Measurements from ENCODE around the gene GXYLT2. TPM values are rescaled to one million over a fixed set of nuclear protein-coding genes. Genes with fewer than 3 reads are reported as not detected.
A peak's percentile ranks its signal among the peaks of the same experiment; 100 is the strongest.

Gene GXYLT2
- total and polyA plus RNA-seq, 2 of the 13 experiments (the other 11 are each of a cell fraction or from before 2014, with no cell fraction given): 4.3 to 6.9 TPM

DNA sequence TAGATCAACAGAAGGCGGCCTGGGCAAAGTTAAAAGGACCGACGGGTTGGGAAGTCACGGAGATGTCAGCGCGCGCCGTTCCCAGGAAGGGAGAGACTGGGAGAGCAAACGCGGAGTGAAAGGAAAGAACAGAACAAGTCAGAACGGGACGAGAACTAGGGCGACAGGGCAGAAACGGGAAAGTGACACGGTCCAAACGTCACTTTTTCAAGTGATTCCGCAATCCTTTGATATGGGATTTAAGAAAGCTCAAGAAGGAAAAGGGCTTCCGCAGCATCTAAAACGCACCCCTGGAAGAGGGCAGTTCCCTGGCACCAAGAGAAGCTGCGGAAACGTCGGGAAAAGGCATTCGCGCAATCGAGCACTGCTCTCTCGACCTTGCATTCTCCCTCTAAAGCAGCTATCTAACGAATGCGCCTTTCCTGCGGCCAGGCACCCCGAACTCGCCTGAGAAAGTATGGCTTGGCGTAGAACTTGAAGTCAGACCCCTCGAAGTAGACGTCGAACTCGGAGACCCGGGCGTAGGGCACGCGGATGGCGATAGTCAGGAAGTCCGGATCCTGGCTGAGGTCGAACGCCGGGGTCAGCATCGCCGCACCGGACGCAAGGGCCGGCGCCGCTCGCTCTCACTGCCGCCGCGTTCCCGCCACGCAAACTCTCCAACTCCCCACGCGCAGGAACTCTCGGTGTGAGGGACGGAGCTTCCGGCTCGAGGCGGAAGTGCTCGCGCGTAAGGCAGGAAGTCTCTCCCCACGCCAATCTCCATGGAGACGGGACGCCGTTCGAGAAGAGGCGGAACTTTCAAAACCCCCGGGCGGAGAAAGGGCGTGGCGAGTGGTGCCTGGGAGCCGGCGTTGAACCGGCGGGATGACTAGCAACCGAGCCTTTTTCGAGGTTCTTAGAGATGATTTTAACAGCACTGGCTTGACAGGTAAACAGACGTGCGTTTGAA, 39.8 kb upstream of the GXYLT2 start, which contains the start of gene SHQ1 (continued):
- TF ChIP-seq EED (CRISPR knock-in tag; IDR thresholded peaks at IDR 0.05) (peak; percentile 67; the same call in 1 of the 2 replicates), FOXK2 (IDR thresholded peaks at IDR 0.05) (no peak), ZC3H4 (CRISPR knock-in tag; IDR thresholded peaks at IDR 0.05; ENCODE audit: borderline replicate concordance) (no peak), KMT2B (CRISPR knock-in tag; IDR thresholded peaks at IDR 0.05) (peak; percentile 98), AHR (CRISPR knock-in tag; IDR thresholded peaks at IDR 0.05) (peak; percentile 73; the same call in 1 of the 2 replicates), NFE2L2 (IDR thresholded peaks at IDR 0.05; ENCODE audit: low read length) (no peak), ZNF549 (CRISPR knock-in tag; IDR thresholded peaks at IDR 0.05) (no peak), ARNTL (CRISPR knock-in tag; IDR thresholded peaks at IDR 0.05) (peak; percentile 53; the same call in 1 of the 2 replicates), ZNF143 (CRISPR knock-in tag; IDR thresholded peaks at IDR 0.05) (0 out of 2 replicates have a peak, but pooled peaks have one; percentile 43), MBNL3 (CRISPR knock-in tag; conservative IDR thresholded peaks at IDR 0.05) (no peak), RBM22 (optimal IDR thresholded peaks at IDR 0.05; ENCODE audit: low read length) (peak; percentile 75), NONO (IDR thresholded peaks at IDR 0.05) (no peak), NONO (CRISPR knock-in tag; conservative IDR thresholded peaks at IDR 0.05) (peak; percentile 81), TBX2 (CRISPR knock-in tag; IDR thresholded peaks at IDR 0.05; ENCODE audit: borderline replicate concordance) (peak; percentile 88)
- TF ChIP-seq, protein P1, sequence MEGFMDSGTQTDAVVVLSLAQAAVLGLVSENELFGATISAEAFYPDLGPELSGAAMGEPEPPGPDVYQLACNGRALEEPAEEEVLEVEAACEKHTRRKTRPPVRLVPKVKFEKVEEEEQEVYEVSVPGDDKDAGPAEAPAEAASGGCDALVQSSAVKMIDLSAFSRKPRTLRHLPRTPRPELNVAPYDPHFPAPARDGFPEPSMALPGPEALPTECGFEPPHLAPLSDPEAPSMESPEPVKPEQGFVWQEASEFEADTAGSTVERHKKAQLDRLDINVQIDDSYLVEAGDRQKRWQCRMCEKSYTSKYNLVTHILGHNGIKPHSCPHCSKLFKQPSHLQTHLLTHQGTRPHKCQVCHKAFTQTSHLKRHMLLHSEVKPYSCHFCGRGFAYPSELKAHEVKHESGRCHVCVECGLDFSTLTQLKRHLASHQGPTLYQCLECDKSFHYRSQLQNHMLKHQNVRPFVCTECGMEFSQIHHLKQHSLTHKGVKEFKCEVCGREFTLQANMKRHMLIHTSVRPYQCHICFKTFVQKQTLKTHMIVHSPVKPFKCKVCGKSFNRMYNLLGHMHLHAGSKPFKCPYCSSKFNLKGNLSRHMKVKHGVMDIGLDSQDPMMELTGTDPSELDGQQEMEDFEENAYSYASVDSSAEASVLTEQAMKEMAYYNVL (CRISPR knock-in tag; IDR thresholded peaks at IDR 0.05; ENCODE audit: borderline replicate concordance): 0 out of 2 replicates have a peak, but pooled peaks have one; percentile 9
- TF ChIP-seq, protein P2, sequence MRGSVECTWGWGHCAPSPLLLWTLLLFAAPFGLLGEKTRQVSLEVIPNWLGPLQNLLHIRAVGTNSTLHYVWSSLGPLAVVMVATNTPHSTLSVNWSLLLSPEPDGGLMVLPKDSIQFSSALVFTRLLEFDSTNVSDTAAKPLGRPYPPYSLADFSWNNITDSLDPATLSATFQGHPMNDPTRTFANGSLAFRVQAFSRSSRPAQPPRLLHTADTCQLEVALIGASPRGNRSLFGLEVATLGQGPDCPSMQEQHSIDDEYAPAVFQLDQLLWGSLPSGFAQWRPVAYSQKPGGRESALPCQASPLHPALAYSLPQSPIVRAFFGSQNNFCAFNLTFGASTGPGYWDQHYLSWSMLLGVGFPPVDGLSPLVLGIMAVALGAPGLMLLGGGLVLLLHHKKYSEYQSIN (CRISPR knock-in tag; IDR thresholded peaks at IDR 0.05; ENCODE audit: borderline replicate concordance): no peak
- TF ChIP-seq, protein P3, sequence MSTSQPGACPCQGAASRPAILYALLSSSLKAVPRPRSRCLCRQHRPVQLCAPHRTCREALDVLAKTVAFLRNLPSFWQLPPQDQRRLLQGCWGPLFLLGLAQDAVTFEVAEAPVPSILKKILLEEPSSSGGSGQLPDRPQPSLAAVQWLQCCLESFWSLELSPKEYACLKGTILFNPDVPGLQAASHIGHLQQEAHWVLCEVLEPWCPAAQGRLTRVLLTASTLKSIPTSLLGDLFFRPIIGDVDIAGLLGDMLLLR (CRISPR knock-in tag; IDR thresholded peaks at IDR 0.05): no peak
- TF ChIP-seq, protein P4, sequence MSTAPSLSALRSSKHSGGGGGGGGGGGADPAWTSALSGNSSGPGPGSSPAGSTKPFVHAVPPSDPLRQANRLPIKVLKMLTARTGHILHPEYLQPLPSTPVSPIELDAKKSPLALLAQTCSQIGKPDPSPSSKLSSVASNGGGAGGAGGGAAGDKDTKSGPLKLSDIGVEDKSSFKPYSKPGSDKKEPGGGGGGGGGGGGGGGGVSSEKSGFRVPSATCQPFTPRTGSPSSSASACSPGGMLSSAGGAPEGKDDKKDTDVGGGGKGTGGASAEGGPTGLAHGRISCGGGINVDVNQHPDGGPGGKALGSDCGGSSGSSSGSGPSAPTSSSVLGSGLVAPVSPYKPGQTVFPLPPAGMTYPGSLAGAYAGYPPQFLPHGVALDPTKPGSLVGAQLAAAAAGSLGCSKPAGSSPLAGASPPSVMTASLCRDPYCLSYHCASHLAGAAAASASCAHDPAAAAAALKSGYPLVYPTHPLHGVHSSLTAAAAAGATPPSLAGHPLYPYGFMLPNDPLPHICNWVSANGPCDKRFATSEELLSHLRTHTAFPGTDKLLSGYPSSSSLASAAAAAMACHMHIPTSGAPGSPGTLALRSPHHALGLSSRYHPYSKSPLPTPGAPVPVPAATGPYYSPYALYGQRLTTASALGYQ (CRISPR knock-in tag; IDR thresholded peaks at IDR 0.05): 0 out of 2 replicates have a peak, but pooled peaks have one; percentile 42
- TF ChIP-seq, protein P5, sequence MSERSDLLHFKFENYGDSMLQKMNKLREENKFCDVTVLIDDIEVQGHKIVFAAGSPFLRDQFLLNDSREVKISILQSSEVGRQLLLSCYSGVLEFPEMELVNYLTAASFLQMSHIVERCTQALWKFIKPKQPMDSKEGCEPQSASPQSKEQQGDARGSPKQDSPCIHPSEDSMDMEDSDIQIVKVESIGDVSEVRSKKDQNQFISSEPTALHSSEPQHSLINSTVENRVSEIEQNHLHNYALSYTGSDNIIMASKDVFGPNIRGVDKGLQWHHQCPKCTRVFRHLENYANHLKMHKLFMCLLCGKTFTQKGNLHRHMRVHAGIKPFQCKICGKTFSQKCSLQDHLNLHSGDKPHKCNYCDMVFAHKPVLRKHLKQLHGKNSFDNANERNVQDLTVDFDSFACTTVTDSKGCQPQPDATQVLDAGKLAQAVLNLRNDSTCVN (CRISPR knock-in tag; IDR thresholded peaks at IDR 0.05; ENCODE audit: borderline replicate concordance): peak; percentile 52; the same call in 1 of the 2 replicates
- TF ChIP-seq, protein P6, sequence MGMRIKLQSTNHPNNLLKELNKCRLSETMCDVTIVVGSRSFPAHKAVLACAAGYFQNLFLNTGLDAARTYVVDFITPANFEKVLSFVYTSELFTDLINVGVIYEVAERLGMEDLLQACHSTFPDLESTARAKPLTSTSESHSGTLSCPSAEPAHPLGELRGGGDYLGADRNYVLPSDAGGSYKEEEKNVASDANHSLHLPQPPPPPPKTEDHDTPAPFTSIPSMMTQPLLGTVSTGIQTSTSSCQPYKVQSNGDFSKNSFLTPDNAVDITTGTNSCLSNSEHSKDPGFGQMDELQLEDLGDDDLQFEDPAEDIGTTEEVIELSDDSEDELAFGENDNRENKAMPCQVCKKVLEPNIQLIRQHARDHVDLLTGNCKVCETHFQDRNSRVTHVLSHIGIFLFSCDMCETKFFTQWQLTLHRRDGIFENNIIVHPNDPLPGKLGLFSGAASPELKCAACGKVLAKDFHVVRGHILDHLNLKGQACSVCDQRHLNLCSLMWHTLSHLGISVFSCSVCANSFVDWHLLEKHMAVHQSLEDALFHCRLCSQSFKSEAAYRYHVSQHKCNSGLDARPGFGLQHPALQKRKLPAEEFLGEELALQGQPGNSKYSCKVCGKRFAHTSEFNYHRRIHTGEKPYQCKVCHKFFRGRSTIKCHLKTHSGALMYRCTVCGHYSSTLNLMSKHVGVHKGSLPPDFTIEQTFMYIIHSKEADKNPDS (CRISPR knock-in tag; IDR thresholded peaks at IDR 0.05): no peak

Measured in HepG2 (cell line).